Testis (tissue), 2 donors: ENCODE results near the gene CISD3.

Experiments
- POLR2A ChIP-seq: fragments of 450-650 bp; IDR thresholded peaks from one replicate; pipeline ENCODE4 v1.6.1; 2017; ENCODE audit warnings: antibody characterized with exemption, mild to moderate bottlenecking, moderate library complexity
- TF ChIP-seq, protein P1 (sequence below), 3 experiments: fragments of 450-650 bp in 2 of 3; fragments of 200-600 bp in 1 of 3; sonication (generic) in 1 of 3; IDR thresholded peaks; one replicate each; pipeline ENCODE4 v1.5.1; 2016 to 2019; ENCODE audit warnings: antibody characterized with exemption in 3 of 3, mild to moderate bottlenecking in 2 of 3, moderate library complexity in 1 of 3

DNA sequence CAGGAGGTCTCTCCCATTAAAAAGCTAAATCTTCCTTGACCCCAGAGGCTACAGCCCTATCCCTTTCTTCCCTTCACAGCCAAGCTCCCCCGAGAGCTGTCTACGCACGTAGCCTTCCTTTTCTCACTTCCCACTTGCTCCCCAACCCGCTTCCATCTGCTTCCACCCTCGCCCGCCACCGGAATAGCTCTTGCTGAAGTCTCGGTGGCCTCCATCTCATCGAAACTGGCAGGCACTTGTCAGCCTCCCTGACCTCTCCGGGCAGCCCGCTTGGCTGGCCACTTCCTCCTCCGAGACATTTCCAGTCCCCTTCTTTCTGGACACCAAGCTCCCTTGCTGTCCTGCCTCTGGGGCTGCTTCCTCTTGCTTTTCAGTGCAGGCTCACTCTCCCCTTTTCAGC lies 44.6 kb upstream of the CISD3 start:
- TF ChIP-seq, protein P1, sequence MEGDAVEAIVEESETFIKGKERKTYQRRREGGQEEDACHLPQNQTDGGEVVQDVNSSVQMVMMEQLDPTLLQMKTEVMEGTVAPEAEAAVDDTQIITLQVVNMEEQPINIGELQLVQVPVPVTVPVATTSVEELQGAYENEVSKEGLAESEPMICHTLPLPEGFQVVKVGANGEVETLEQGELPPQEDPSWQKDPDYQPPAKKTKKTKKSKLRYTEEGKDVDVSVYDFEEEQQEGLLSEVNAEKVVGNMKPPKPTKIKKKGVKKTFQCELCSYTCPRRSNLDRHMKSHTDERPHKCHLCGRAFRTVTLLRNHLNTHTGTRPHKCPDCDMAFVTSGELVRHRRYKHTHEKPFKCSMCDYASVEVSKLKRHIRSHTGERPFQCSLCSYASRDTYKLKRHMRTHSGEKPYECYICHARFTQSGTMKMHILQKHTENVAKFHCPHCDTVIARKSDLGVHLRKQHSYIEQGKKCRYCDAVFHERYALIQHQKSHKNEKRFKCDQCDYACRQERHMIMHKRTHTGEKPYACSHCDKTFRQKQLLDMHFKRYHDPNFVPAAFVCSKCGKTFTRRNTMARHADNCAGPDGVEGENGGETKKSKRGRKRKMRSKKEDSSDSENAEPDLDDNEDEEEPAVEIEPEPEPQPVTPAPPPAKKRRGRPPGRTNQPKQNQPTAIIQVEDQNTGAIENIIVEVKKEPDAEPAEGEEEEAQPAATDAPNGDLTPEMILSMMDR (IDR thresholded peaks at IDR 0.05), result no peak
- no peak for TF ChIP-seq POLR2A
